Measurements from ENCODE around the gene MRTFA. TPM values are rescaled to one million over a fixed set of nuclear protein-coding genes. Genes with fewer than 3 reads are reported as not detected.

MRTFA gene
- total and polyA plus RNA-seq, 9 of the 15 experiments (the other 6 are each of a cell fraction or from before 2014, with no cell fraction given), result 0.84 to 21.1 (median 3.7) TPM

GRCh38 chr22:40519284-40519947 is 117.1 kb downstream of the MRTFA start:
- no peak overlapping the region for H3K27ac ChIP-seq (ENCODE audit: extremely low read depth, low read depth, low read length)
- H3K4me2 ChIP-seq (ENCODE audit: insufficient read depth, low read length), result no peak overlapping the region
- no peaks in the 10 kb centered on the region for H3K9me3 ChIP-seq (replicated peaks; ENCODE audit: control insufficient read depth, insufficient read depth, low read depth, low read length)
- no peak overlapping the region for H3K9ac ChIP-seq (ENCODE audit: insufficient read depth in 1 of 2, low read depth in 2 of 2, low read length in 2 of 2)
- TF ChIP-seq CBX1 (IDR thresholded peaks at IDR 0.05; ENCODE audit: low read depth) (no peak), FOXK2 (conservative IDR thresholded peaks at IDR 0.05 in 1 of 2, IDR thresholded peaks at IDR 0.05 in 1 of 2; ENCODE audit: low read depth in 2 of 2) (no peak), POLR2H (tag; IDR thresholded peaks at IDR 0.05; ENCODE audit: low read depth) (no peak), ZNF133 (CRISPR knock-in tag; IDR thresholded peaks at IDR 0.05) (no peak)
- no peak overlapping the region for H2AFZ ChIP-seq (ENCODE audit: low read depth, low read length)
- BruUV-seq (replicated peaks), result no TSS peak
- POLR2A ChIA-PET, result no interaction called here
- no peaks in the 10 kb centered on the region for H3K79me2 ChIP-seq (ENCODE audit: control insufficient read depth, insufficient read depth, low read length)
- H3K36me3 ChIP-seq (ENCODE audit: control insufficient read depth, insufficient read depth, low read length), result no peaks in the 10 kb centered on the region
- no peak overlapping the region for H3K4me3 ChIP-seq
- CTCF ChIA-PET (ENCODE audit: low intra/inter-chr PET ratio), result no interaction called here
- no peak for ATAC-seq
- DNase-seq (ENCODE audit: extremely low read depth in 1 of 4, low spot score in 3 of 4), result no peak
- H3K4me1 ChIP-seq (replicated peaks in 1 of 2; ENCODE audit: control insufficient read depth in 2 of 2, insufficient read depth in 2 of 2, low read length in 2 of 2), result no peaks in the 10 kb centered on the region
- FAIRE-seq, result no peak
- no peaks in the 10 kb centered on the region for H3K9me1 ChIP-seq (ENCODE audit: control insufficient read depth, insufficient read depth, low read length)
- intact Hi-C loops (cut with micrococcal nuclease), result no loop called here
- H4K20me1 ChIP-seq (replicated peaks; ENCODE audit: control insufficient read depth, insufficient read depth, low read length), result no peaks in the 10 kb centered on the region
- H3K27me3 ChIP-seq (ENCODE audit: control insufficient read depth in 2 of 2, insufficient read depth in 2 of 2, low read length in 2 of 2), result no peaks in the 10 kb centered on the region
- in situ Hi-C loops (cut with MboI), result no loop called here
- WGBS (ENCODE audit: insufficient coverage, low coverage, missing lambda C conversion rate), result 57% methylated on average over 5 of the region's 5 CpGs

GRCh38 chr22:40518840-40519239 is 117.7 kb downstream of the MRTFA start:
- H3K27ac ChIP-seq (ENCODE audit: extremely low read depth, low read depth, low read length), result no peak overlapping the region
- no peak for FAIRE-seq
- no peaks in the 10 kb centered on the region for H3K9me1 ChIP-seq (ENCODE audit: control insufficient read depth, insufficient read depth, low read length)
- H3K36me3 ChIP-seq (ENCODE audit: control insufficient read depth, insufficient read depth, low read length), result no peaks in the 10 kb centered on the region
- H3K9ac ChIP-seq (ENCODE audit: insufficient read depth in 1 of 2, low read depth in 2 of 2, low read length in 2 of 2), result no peak overlapping the region
- no peaks in the 10 kb centered on the region for H3K79me2 ChIP-seq (ENCODE audit: control insufficient read depth, insufficient read depth, low read length)
- in situ Hi-C loops (cut with MboI) (no loop called here), intact Hi-C loops (cut with micrococcal nuclease) (no loop called here)
- H3K4me1 ChIP-seq (replicated peaks in 1 of 2; ENCODE audit: control insufficient read depth in 2 of 2, insufficient read depth in 2 of 2, low read length in 2 of 2), result no peaks in the 10 kb centered on the region
- 71% methylated on average over 2 of the region's 4 CpGs for WGBS (ENCODE audit: insufficient coverage, low coverage, missing lambda C conversion rate)
- TF ChIP-seq E2F4 (CRISPR knock-in tag; IDR thresholded peaks at IDR 0.05; ENCODE audit: low read depth), result no peak
- H4K20me1 ChIP-seq (replicated peaks; ENCODE audit: control insufficient read depth, insufficient read depth, low read length), result no peaks in the 10 kb centered on the region
- ChIA-PET POLR2A (no interaction called here), CTCF (ENCODE audit: low intra/inter-chr PET ratio) (no interaction called here)
- H3K4me2 ChIP-seq (ENCODE audit: insufficient read depth, low read length), result no peak overlapping the region
- no peaks in the 10 kb centered on the region for H3K9me3 ChIP-seq (replicated peaks; ENCODE audit: control insufficient read depth, insufficient read depth, low read depth, low read length)
- BruUV-seq (replicated peaks), result no TSS peak
- no peak for DNase-seq (ENCODE audit: extremely low read depth in 1 of 4, low spot score in 3 of 4)
- no peak overlapping the region for H3K4me3 ChIP-seq
- no peak overlapping the region for H2AFZ ChIP-seq (ENCODE audit: low read depth, low read length)
- H3K27me3 ChIP-seq (ENCODE audit: control insufficient read depth in 2 of 2, insufficient read depth in 2 of 2, low read length in 2 of 2), result no peaks in the 10 kb centered on the region
- ATAC-seq, result no peak
